Measurements from ENCODE around the gene ARID1B. TPM values are rescaled to one million over a fixed set of nuclear protein-coding genes. Genes with fewer than 3 reads are reported as not detected.

The ARID1B gene
- total RNA-seq, 2 donors from 2014 or later = 43.9 to 44.6 TPM

GRCh38 chr6:157075549-157076450 lies 298.6 kb downstream of the ARID1B start:
- Histone ChIP-seq H3K4me1 (peaks cover 0 to 46% of the 10 kb centered on the region in 2 donors), H3K9me3 (no peaks in the 10 kb centered on the region), H3K36me3 (no peaks in the 10 kb centered on the region), H3K27me3 (no peaks in the 10 kb centered on the region), H3K4me3 (no peak overlapping the region), H3K27ac (no peak overlapping the region)
- no peak for DNase-seq (ENCODE audit: low spot score)
- TF ChIP-seq CTCF (IDR thresholded peaks at IDR 0.05) = no peak

- H3K4me1 ChIP-seq = peaks cover 0 to 44% of the 10 kb centered on the region in 2 donors
- no peak for TF ChIP-seq CTCF (IDR thresholded peaks at IDR 0.05)
- no peak overlapping the region for H3K27ac ChIP-seq
These were observed 299.3 kb downstream of the ARID1B start for GRCh38 chr6:157076451-157076822.

GRCh38 chr6:157077251-157077650 lies 300.1 kb downstream of the ARID1B start:
- H3K4me1 ChIP-seq = peaks cover 0 to 44% of the 10 kb centered on the region in 2 donors
- no peak overlapping the region for H3K4me3 ChIP-seq
- no peaks in the 10 kb centered on the region for H3K9me3 ChIP-seq
- no peaks in the 10 kb centered on the region for H3K36me3 ChIP-seq
- no peak overlapping the region for H3K27ac ChIP-seq
- TF ChIP-seq CTCF (IDR thresholded peaks at IDR 0.05) = no peak
- no peak for DNase-seq (ENCODE audit: low spot score)
- H3K27me3 ChIP-seq = no peaks in the 10 kb centered on the region

More at GRCh38 chr6:157076451-157076822, 299.3 kb downstream of the ARID1B start:
- Histone ChIP-seq H3K4me3 (no peak overlapping the region), H3K9me3 (no peaks in the 10 kb centered on the region), H3K27me3 (no peaks in the 10 kb centered on the region), H3K36me3 (no peaks in the 10 kb centered on the region)
- no peak for DNase-seq (ENCODE audit: low spot score)

GRCh38 chr6:157078326-157078725 lies 301.1 kb downstream of the ARID1B start:
- H3K27me3 ChIP-seq = no peaks in the 10 kb centered on the region
- no peak overlapping the region for H3K4me3 ChIP-seq
- peaks cover 0 to 41% of the 10 kb centered on the region in 2 donors for H3K4me1 ChIP-seq
- no peak for TF ChIP-seq CTCF (IDR thresholded peaks at IDR 0.05)
- H3K27ac ChIP-seq = no peak overlapping the region
- H3K36me3 ChIP-seq = no peaks in the 10 kb centered on the region
- no peak for DNase-seq (ENCODE audit: low spot score)
- H3K9me3 ChIP-seq = no peaks in the 10 kb centered on the region

- H3K27me3 ChIP-seq = no peaks in the 10 kb centered on the region
- H3K27ac ChIP-seq = no peak overlapping the region
- no peak for DNase-seq (ENCODE audit: low spot score)
- no peak overlapping the region for H3K4me3 ChIP-seq
- H3K9me3 ChIP-seq = no peaks in the 10 kb centered on the region
- no peaks in the 10 kb centered on the region for H3K36me3 ChIP-seq
- no peak for TF ChIP-seq CTCF (IDR thresholded peaks at IDR 0.05)
- H3K4me1 ChIP-seq = peaks cover 0 to 34% of the 10 kb centered on the region in 2 donors
These were observed 302.1 kb downstream of the ARID1B start for GRCh38 chr6:157079277-157079676.
